ENCODE data around the gene SYTL3.

GRCh38 chr6:158717341-158718330 lies 67.8 kb downstream of the SYTL3 start:
- TF ChIP-seq POLR2A (IDR thresholded peaks at IDR 0.05), result no peak
- TF ChIP-seq, protein P1, sequence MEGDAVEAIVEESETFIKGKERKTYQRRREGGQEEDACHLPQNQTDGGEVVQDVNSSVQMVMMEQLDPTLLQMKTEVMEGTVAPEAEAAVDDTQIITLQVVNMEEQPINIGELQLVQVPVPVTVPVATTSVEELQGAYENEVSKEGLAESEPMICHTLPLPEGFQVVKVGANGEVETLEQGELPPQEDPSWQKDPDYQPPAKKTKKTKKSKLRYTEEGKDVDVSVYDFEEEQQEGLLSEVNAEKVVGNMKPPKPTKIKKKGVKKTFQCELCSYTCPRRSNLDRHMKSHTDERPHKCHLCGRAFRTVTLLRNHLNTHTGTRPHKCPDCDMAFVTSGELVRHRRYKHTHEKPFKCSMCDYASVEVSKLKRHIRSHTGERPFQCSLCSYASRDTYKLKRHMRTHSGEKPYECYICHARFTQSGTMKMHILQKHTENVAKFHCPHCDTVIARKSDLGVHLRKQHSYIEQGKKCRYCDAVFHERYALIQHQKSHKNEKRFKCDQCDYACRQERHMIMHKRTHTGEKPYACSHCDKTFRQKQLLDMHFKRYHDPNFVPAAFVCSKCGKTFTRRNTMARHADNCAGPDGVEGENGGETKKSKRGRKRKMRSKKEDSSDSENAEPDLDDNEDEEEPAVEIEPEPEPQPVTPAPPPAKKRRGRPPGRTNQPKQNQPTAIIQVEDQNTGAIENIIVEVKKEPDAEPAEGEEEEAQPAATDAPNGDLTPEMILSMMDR (IDR thresholded peaks at IDR 0.05), result no peak

All from lower leg skin (tissue), 3 donors.